Tibial nerve (tissue), 4 donors: ENCODE results near the gene TTPAL. TPM values are rescaled to one million over a fixed set of nuclear protein-coding genes. Genes with fewer than 3 reads are reported as not detected.

Source experiments
- DNase-seq, 2 donors: peaks; one replicate each; pipeline ENCODE4 v3.0.0-alpha.2; 2019; ENCODE audit warnings: low spot score in 2 of 2
- H3K27ac ChIP-seq, 4 donors: fragments of 200-600 bp; sonication (generic) in 3 of 4; one replicate each; pipeline ENCODE4 v1.5.1; 2017 to 2019; ENCODE audit warnings: mild to moderate bottlenecking in 1 of 4
- H3K27me3 ChIP-seq, 2 donors: fragments of 200-600 bp; sonication (generic) in 1 of 2; one replicate each; pipeline versions ENCODE4 v1.5.1 to v1.6.0; 2017 to 2019
- H3K36me3 ChIP-seq, 3 donors: fragments of 200-600 bp; sonication (generic); one replicate each; pipeline ENCODE4 v1.5.1; 2018 to 2019
- H3K4me1 ChIP-seq, 4 donors: fragments of 200-600 bp; sonication (generic) in 3 of 4; one replicate each; pipeline ENCODE4 v1.5.1; 2017 to 2019
- H3K4me3 ChIP-seq, 4 donors: fragments of 200-600 bp; sonication (generic) in 3 of 4; one replicate each; pipeline ENCODE4 v1.5.1; 2017 to 2019; ENCODE audit warnings: mild to moderate bottlenecking in 1 of 4, moderate library complexity in 1 of 4
- H3K9me3 ChIP-seq, 4 donors: fragments of 200-600 bp; sonication (generic) in 3 of 4; one replicate each; pipeline ENCODE4 v1.5.1; 2017 to 2019
- CTCF ChIP-seq, 5 experiments: fragments of 200-600 bp in 3 of 5; fragments of 450-650 bp in 2 of 5; sonication (generic) in 3 of 5; IDR thresholded peaks; one replicate each; pipeline ENCODE4 v1.5.1; 2016 to 2019; ENCODE audit warnings: antibody characterized with exemption in 5 of 5, mild to moderate bottlenecking in 3 of 5, moderate library complexity in 2 of 5
- EP300 ChIP-seq, 2 donors: sonication (generic); formaldehyde crosslinking; IDR thresholded peaks; one replicate each; pipeline ENCODE4 v1.6.1; 2017; ENCODE audit warnings: antibody characterized with exemption in 2 of 2, mild to moderate bottlenecking in 1 of 2
- POLR2A ChIP-seq, 2 donors: fragments of 450-650 bp; IDR thresholded peaks; one replicate each; pipeline ENCODE4 v1.6.1; 2017; ENCODE audit warnings: antibody characterized with exemption in 2 of 2, mild to moderate bottlenecking in 2 of 2, moderate library complexity in 2 of 2
- WGBS, 2 donors: methylation state at CpG; one replicate each; pipeline ENCODE4 v1.1.5; 2018; 5-methylcytosine and 5-hydroxymethylcytosine counted together
- total RNA-seq, 4 donors: library from RNA; depleted of rRNA; stranded (reverse); fragments of >200 nt; gene quantifications; one replicate each; pipeline ENCODE4 v1.1.0, GENCODE V29; 2016

TTPAL gene
- total RNA-seq, 4 donors from 2014 or later = 13.0 to 23.7 (median 16.9) TPM

GRCh38 chr20:44461803-44462174, 13.9 kb upstream of the TTPAL start:
- TF ChIP-seq CTCF (IDR thresholded peaks at IDR 0.05) (no peak), EP300 (IDR thresholded peaks at IDR 0.05) (no peak), POLR2A (IDR thresholded peaks at IDR 0.05) (no peak)
- Histone ChIP-seq H3K4me1 (peaks cover 0 to 3% (median 0%) of the 10 kb centered on the region in 4 donors), H3K27ac (peak overlapping the region in 1 of 4 donors; percentile 37), H3K36me3 (no peaks in the 10 kb centered on the region), H3K9me3 (no peaks in the 10 kb centered on the region), H3K27me3 (no peaks in the 10 kb centered on the region), H3K4me3 (no peak overlapping the region)
- 62 to 64% methylated on average over 5 of the region's 5 CpGs for WGBS, 2 donors
- DNase-seq = no peak

GRCh38 chr20:44463466-44463865, 12.2 kb upstream of the TTPAL start:
- 52 to 59% methylated on average over 5 of the region's 5 CpGs for WGBS, 2 donors
- DNase-seq = no peak

GRCh38 chr20:44464514-44464913, 11.2 kb upstream of the TTPAL start:
- Histone ChIP-seq H3K36me3 (no peaks in the 10 kb centered on the region), H3K27me3 (no peaks in the 10 kb centered on the region), H3K27ac (peak overlapping the region in 1 of 4 donors; percentile 81), H3K9me3 (no peaks in the 10 kb centered on the region), H3K4me3 (no peak overlapping the region), H3K4me1 (peaks cover 0 to 11% (median 1%) of the 10 kb centered on the region in 4 donors)
- no peak for TF ChIP-seq CTCF (IDR thresholded peaks at IDR 0.05)
- TF ChIP-seq POLR2A (IDR thresholded peaks at IDR 0.05) = no peak
- TF ChIP-seq EP300 (IDR thresholded peaks at IDR 0.05) = no peak
- no peak for DNase-seq
- WGBS, 2 donors = 90% methylated on average over 3 of the region's 3 CpGs

More at GRCh38 chr20:44463466-44463865, 12.2 kb upstream of the TTPAL start:
- H3K9me3 ChIP-seq = no peaks in the 10 kb centered on the region
- no peaks in the 10 kb centered on the region for H3K27me3 ChIP-seq
- no peaks in the 10 kb centered on the region for H3K36me3 ChIP-seq
- TF ChIP-seq EP300 (IDR thresholded peaks at IDR 0.05) (no peak), POLR2A (IDR thresholded peaks at IDR 0.05) (no peak), CTCF (IDR thresholded peaks at IDR 0.05) (no peak)
- H3K4me1 ChIP-seq = peaks cover 0 to 8% (median 1%) of the 10 kb centered on the region in 4 donors
- no peak overlapping the region for H3K4me3 ChIP-seq
- H3K27ac ChIP-seq = no peak overlapping the region

- 50% methylated on average over 3 of the region's 3 CpGs for WGBS, 2 donors
- peaks cover 0 to 11% (median 1%) of the 10 kb centered on the region in 4 donors for H3K4me1 ChIP-seq
- TF ChIP-seq EP300 (IDR thresholded peaks at IDR 0.05) = peak in 1 of 2 donors; percentile 17
- no peak for TF ChIP-seq CTCF (IDR thresholded peaks at IDR 0.05)
- no peaks in the 10 kb centered on the region for H3K27me3 ChIP-seq
- H3K9me3 ChIP-seq = no peaks in the 10 kb centered on the region
- H3K27ac ChIP-seq = peak overlapping the region in 1 of 4 donors; percentile 81
- DNase-seq = no peak
- H3K4me3 ChIP-seq = no peak overlapping the region
- no peaks in the 10 kb centered on the region for H3K36me3 ChIP-seq
Measured at GRCh38 chr20:44465001-44465560, 10.6 kb upstream of the TTPAL start.

- peak; percentile 75 to 90 for DNase-seq
- Histone ChIP-seq H3K4me3 (no peak overlapping the region), H3K27me3 (no peaks in the 10 kb centered on the region), H3K36me3 (no peaks in the 10 kb centered on the region), H3K4me1 (peaks cover 0 to 11% (median 1%) of the 10 kb centered on the region in 4 donors), H3K9me3 (no peaks in the 10 kb centered on the region), H3K27ac (peak overlapping the region in 1 of 4 donors; percentile 81)
- TF ChIP-seq CTCF (IDR thresholded peaks at IDR 0.05) = peak in 1 of 5 experiments; percentile 9
- no peak for TF ChIP-seq POLR2A (IDR thresholded peaks at IDR 0.05)
- TF ChIP-seq EP300 (IDR thresholded peaks at IDR 0.05) = peak; percentile 66 to 92
- 38 to 53% methylated on average over 12 of the region's 12 CpGs for WGBS, 2 donors
Measured at GRCh38 chr20:44467289-44467883, 8.3 kb upstream of the TTPAL start.
